H54 (cell line): Measurements from ENCODE around the gene WAC.
"Not testable (repeated sequence)": the region's sequence is repeated elsewhere in the genome, so short reads cannot be mapped to it uniquely, and the experiment has no call there.

Experiments used
- DNase-seq: peaks from one replicate; pipeline ENCODE4 v3.0.0; 2011; ENCODE audit warnings: low spot score, mixed read lengths; ENCODE audit not compliant: insufficient read length
- FAIRE-seq: peaks from 3 replicates; lab custom pipeline; 2011; peaks lifted over from hg19 to GRCh38; lab: Jason Lieb, UNC
- POLR2A ChIP-seq: IDR thresholded peaks from 2 replicates; pipeline ENCODE4 v1.6.1; 2011; ENCODE audit warnings: low read depth, mild to moderate bottlenecking, low read length

The WAC gene, protein sequence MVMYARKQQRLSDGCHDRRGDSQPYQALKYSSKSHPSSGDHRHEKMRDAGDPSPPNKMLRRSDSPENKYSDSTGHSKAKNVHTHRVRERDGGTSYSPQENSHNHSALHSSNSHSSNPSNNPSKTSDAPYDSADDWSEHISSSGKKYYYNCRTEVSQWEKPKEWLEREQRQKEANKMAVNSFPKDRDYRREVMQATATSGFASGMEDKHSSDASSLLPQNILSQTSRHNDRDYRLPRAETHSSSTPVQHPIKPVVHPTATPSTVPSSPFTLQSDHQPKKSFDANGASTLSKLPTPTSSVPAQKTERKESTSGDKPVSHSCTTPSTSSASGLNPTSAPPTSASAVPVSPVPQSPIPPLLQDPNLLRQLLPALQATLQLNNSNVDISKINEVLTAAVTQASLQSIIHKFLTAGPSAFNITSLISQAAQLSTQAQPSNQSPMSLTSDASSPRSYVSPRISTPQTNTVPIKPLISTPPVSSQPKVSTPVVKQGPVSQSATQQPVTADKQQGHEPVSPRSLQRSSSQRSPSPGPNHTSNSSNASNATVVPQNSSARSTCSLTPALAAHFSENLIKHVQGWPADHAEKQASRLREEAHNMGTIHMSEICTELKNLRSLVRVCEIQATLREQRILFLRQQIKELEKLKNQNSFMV

DNA sequence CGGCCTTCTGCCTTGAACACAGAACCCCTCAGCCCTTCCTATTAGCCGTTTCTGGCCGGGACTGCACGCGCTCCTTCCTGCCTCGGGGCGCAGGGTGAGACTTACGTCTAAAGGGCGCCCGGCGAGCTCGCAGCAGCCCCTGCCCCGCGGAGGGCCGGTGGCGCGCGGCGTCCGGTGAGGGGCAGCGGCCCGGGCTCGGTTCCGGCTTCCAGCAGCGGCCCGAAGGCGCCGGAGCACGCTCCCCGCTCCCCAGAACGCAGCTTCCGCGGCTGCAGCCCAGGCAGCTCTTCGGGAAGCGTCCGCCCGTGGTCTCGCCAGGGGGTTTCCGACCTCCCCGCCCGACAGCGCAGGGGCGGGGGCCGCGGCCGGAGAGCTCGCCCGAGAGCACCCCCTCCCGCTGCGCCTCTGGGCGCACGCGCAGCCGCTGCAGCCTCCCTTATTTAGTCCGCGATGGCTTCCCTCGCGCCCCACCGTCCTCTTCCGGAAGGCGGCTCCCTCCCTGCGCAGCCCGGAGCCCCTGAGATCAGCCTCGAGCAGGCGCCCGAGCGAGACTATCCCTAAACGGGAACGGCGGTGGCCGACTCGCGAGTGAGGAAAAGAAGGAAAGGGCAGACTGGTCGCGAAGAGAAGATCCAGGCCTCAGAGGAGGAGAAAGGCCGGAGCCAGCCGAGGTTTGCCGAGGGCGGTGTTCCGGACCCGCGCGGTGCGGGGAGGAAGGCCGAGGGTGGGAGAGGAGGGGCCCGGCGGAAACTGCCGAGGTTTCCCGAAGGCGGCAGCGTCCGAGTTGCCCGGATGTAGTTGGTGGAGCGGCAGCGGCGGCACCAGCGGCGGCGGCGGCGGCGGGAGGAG, at the start of gene WAC:
Gene WAC, plus strand, starts transcription at position 782 of the 849 bp plus-strand sequence. CDS start 462 bp downstream, outside the sequence.
- peak; percentile 48 for FAIRE-seq
- peak; percentile 79 for DNase-seq
- peak; percentile 52; the same call in 1 of the 2 replicates for TF ChIP-seq POLR2A

DNA sequence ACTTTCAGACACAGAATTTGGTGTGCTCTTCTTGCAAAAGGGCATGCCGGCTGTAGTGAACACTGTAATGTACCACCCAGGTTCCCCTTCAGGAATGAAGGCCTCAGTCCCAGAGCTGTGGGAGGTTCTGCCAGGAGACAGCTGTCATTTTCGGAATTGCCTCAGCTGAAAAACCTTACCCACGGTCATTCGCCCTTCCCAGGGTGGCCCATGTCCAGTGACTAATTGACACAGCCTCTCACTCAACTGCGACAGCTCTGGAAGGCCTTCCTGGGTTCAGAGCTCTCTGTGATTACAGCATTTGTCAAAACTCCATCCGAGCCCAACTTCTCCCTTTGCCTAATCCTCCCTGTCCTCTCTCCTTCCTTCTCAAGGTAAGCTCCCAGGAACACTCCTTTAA, 43.7 kb upstream of the WAC start:
- no peak for FAIRE-seq
- TF ChIP-seq POLR2A = no peak
- DNase-seq = no peak

DNA sequence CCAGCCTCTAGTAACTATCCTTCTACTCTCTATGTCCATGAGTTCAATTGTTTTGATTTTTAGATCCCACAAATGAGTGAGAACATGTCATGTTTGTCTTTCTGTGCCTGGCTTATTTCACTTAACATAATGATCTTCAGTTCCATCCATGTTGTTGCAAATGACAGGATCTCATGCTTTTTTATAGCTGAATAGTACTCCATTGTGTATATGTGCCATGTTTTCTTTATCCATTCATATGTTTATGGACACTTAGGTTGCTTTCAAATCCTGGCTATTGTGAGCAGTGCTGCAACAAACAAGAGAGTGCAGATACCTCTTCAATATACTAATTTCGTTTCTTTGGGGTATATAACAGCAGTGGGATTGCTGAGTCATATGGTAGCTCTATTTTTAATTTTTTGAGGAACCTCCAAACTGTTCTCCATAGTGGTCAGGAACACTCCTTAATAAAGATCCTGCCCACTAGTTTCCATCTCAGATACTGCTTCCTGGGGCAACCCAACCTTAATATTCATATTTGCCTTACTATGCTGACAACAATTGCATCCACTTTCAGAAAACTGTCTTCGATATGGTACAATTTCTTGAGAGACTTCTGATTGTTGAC, 42.6 kb upstream of the WAC start:
- FAIRE-seq, DNase-seq: not testable (repeated sequence)

DNA sequence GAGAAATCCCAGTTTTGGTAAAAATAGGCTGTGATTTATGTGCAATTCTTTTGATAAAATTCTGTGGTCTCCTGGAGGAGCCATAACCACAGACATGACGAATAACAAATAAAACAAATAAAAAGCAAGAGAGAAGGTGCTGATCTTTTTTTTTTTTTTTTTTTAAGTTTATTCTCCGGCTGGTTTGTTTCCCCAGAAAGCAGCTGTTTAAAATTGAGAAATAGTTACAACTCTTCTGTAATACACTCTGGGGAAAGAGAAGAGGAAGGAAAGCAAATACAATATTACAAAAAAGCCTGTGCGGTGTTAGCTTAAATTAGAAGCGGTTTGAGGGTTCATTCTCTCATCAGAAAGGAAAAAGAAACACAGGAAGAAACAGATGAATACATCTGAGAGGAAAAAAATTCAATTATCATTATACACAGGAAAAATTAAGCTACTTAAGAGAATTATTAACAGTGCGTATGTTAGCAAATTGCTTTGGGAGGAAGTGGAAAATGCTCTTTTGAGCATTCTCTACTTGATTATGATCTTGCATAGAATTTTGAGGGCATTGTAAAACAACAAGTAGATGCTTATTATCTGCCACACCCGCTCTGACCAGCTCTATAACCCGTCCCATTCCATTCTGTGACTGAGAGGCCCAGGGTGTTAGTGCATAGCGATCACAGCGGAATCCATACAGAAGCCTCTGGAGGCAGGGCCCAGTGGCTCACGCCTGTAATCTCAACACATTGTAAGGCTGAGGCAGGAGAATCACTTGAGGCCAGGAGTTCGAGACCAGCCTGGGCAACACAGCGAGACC, 40.6 kb upstream of the WAC start:
- FAIRE-seq = no peak
- DNase-seq = no peak

DNA sequence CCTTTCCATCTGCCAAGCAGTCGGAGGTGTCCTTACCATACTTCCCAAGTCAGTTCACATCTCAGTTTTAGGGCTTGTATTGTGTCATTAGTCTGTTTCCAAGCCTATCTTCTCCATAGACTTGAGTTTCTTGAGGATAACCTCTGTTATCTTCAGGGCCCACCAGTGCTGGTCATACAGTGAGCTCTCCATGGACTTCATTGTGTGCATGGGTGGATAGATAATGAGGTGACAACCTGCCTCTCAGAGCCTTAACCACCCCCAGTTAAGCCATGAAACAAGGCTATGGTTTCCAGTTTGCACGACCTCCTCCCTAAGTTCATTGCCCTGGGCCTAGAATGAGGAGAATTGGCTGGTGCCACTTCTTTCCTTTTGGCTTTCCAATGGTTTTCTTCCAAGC, 38.5 kb upstream of the WAC start:
- DNase-seq (no peak), FAIRE-seq (no peak)
- no peak for TF ChIP-seq POLR2A

More for the DNA sequence above, 40.6 kb upstream of the WAC start:
- TF ChIP-seq POLR2A = no peak

DNA sequence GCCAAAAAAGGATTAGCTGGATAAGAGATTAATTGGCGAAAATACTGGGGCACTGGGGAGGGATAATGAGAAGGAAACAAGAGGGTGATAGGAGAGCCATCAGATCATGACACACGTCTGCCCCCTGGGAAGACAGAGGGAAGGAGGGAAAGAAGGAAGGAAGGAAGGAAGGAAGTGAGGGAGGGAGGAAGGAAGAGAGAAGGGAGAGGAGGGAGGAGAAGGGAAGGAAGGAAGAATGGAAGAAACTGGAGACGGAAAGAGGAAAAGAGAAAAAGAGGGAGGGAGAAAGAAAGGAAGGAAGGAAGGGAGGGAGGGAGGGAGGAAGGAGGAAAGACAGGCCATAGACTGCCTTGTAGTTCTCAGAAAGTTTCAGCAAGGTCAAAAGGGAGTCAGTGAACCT, 37.8 kb upstream of the WAC start:
- DNase-seq (no peak), FAIRE-seq (no peak)
- no peak for TF ChIP-seq POLR2A

DNA sequence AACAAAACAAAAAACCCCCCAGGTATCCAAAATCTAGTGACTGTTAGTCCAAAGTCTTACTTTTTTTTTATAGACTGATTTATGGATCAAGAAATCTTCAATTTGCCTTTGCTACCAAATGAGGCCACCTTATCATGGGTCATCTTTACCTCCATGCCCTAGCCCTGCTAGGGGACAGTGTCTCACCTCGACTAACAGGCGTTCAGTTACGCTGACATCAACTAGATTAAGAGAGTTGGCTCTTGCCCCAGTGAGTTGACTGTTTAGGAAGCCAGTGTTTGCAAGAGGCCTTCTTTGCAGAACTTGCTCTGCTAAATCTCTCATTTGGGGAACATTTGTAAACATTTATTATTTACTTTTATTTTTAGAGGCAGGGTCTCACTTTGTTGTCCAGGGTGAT, 36.9 kb upstream of the WAC start:
- TF ChIP-seq POLR2A = no peak
- no peak for FAIRE-seq

DNA sequence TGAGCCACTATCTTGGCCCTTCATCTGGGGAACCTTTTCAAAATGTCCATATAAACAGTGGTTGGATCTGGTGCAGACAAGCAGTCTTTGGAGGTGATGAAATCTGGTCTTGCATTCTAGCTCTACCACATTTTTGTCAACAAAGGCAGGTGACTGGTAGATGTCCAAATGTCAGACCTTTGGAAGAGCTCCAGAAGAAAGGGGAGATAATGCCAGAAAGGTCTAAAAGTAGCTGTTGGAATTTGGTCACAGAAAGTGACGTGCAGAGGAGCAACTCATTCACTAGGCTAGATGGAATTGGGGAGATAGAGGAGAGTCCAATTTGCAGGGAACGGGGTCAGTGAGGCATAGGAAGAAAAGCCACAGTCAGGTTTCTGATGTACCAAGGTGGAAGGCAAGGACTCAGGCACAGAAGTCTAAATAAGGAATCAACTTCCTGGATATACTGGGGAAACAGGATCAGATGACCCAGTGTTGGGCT, 36.4 kb upstream of the WAC start:
- FAIRE-seq (no peak), DNase-seq (no peak)
- TF ChIP-seq POLR2A = no peak

More for the DNA sequence above, 36.9 kb upstream of the WAC start:
- no peak for DNase-seq

DNA sequence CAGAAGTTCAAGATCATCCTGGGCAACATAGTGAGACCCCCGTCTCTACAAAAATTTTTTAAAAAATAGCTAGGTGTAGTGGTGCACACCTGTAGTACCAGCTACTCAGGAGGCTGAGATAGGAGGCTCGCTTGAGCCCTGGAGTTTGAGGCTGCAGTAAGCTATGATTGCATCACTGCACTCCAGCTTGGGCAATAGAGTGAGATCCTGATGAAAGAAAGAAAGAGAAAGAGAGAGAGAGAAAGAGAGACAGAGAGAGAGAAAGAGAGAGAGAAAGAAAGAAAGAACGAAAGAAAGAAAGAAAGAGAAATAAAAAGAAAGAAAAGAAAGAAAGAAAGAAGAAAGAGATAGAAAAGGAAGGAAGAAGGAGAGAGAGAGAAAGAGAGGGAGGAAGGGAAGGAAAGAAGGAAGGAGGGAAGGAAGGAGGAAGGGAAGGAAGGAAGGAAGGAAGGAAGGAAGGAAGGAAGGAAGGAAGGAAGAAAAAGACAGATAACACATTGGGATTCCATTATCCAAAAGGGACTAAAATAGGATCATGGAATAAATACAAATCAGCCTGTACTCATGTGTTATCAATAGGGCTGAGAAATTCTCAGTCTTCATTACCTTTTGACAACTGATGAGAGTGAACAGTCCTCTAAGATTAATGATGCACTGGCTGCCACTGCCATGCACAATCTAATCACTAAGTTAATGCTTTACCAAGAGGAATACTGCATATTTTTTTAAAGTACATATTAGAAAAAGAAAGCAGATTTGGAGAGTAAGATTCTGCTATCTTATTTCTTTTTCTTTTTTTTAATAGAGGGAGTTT, 35.4 kb upstream of the WAC start:
- TF ChIP-seq POLR2A = no peak
- FAIRE-seq (no peak), DNase-seq (no peak)

DNA sequence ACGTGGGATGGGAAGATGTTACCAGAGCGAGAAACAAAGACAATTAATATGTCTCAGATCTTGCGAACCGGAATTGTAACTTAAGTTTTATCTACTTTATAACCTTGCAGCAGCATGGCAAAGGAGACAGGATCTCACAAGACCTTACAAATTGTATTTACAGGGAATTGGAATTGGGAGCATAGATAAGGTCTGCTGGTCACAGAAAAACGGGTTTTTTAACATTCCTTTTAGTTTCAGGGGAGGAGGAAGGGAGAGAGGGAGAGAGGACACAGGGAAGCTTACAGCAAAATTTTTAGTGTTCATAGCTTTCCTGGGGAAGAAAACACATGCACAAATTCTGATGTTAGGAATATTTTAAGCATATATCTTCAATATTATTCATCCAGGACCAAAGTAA, 32.7 kb upstream of the WAC start:
- not testable (repeated sequence) for DNase-seq, FAIRE-seq

DNA sequence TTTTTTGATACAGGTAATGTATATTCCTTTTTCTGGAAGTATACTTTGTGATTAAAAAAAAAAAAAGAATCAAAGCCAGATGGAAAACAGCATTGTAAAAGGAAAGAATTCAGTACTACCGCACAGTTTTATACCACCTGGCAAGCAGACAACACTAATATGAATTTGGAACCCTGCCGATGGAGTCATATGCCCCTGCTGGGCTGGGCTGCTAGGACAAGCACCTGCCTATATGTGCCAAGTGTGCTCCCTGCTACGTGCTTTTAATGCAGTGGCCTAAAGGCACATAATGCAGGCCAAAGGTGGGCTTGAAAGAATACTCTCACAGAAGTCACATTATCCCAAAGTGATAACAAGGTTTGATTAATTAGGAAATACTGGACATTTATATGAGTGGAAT, 29.8 kb upstream of the WAC start:
- FAIRE-seq = no peak
- DNase-seq = peak; percentile 8
- TF ChIP-seq POLR2A = no peak
